SH-SY5Y (cell line): Measurements from ENCODE around the gene DIDO1.

Source experiments
- GATA2 ChIP-seq: IDR thresholded peaks from 2 replicates; pipeline ENCODE4 v1.6.1; 2011; ENCODE audit warnings: mild to moderate bottlenecking, low read depth, low read length
- GATA3 ChIP-seq: IDR thresholded peaks from 2 replicates; pipeline ENCODE4 v1.6.1; 2011; ENCODE audit warnings: low read depth, mild to moderate bottlenecking, low read length, moderate library complexity

- no peak for TF ChIP-seq GATA2
- TF ChIP-seq GATA3, result no peak
These were observed 25.4 kb downstream of the DIDO1 start for GRCh38 chr20:62900692-62901584.
